GM12891 (cell line): ENCODE measurements around the gene SLC17A9.

Experiments used
- POLR2A ChIP-seq: IDR thresholded peaks from 2 replicates; pipeline ENCODE4 v1.6.1; 2011; ENCODE audit warnings: low read depth, low read length, control low read depth
- POLR2AphosphoS5 ChIP-seq: IDR thresholded peaks from 2 replicates; pipeline ENCODE4 v1.6.1; 2011; ENCODE audit warnings: low read depth, low read length, control low read depth
- TAF1 ChIP-seq: IDR thresholded peaks from 2 replicates; pipeline ENCODE4 v1.6.1; 2011; ENCODE audit warnings: low read depth, low read length, control low read depth

GRCh38 chr20:62978561-62978943 lies 26.0 kb downstream of the SLC17A9 start:
- TF ChIP-seq TAF1 (no peak), POLR2AphosphoS5 (no peak), POLR2A (no peak)
